Esophagus squamous epithelium (tissue), 4 donors: ENCODE data around the gene MTMR3.

Source experiments
- CTCF ChIP-seq, 6 experiments: fragments of 450-650 bp in 4 of 6; fragments of 200-600 bp in 2 of 6; sonication (generic) in 2 of 6; IDR thresholded peaks; one replicate each; pipeline ENCODE4 v1.5.1; 2016 to 2019; ENCODE audit warnings: antibody characterized with exemption in 6 of 6, mild to moderate bottlenecking in 4 of 6, moderate library complexity in 4 of 6
- POLR2A ChIP-seq, 4 donors: fragments of 450-650 bp; IDR thresholded peaks; one replicate each; pipeline ENCODE4 v1.6.1; 2017; ENCODE audit warnings: antibody characterized with exemption in 4 of 4, mild to moderate bottlenecking in 4 of 4, moderate library complexity in 3 of 4

GRCh38 chr22:29912141-29912540 lies 29.2 kb downstream of the MTMR3 start:
- TF ChIP-seq CTCF (IDR thresholded peaks at IDR 0.05) (no peak), POLR2A (IDR thresholded peaks at IDR 0.05) (no peak)
